Measurements from ENCODE around the gene RNF149.

RNF149 gene

GRCh38 chr2:101293544-101293943 lies 15.0 kb downstream of the RNF149 start:
- no peak for DNase-seq

DNA sequence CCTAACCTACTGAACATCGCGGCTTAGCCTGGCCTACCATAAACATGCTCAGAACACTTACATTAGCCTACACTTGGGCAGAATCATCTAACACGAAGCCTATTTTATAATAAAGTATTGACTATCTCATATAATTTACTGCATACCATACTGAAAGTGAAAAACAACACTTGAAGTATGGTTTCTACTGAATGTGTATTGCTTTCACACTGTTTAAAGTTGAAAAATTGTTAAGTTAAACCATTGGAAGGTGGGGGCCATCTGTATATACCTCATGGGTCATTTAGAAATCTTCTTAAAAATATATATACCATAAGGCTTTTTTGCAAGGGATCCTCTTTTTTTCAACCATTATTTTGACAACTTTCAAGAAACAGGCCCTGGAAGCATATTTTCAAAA lies 16.5 kb downstream of the RNF149 start:
- no peak for DNase-seq

- DNase-seq: no peak
These were observed 17.8 kb downstream of the RNF149 start for GRCh38 chr2:101290711-101291110.

DNA sequence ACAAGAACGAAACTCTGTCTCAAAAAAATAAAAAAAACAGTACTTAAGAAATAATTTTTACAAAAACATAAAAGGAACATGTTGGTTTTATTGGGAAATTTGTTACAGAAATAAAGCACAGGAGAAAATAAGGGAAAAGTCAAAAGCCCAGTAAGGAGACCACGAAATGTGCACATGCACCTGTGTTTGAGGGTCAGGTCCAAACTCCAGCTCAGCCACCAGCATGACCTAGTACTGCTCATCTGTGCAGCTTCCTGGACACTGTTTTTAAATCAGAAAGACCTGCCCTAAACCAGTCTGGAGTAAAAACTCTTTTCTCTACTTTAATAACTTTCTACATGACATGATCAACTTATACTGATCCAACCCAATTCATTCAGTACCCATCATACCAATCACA lies 21.2 kb downstream of the RNF149 start:
- no peak for DNase-seq

- DNase-seq: no peak
These were observed 21.8 kb downstream of the RNF149 start for GRCh38 chr2:101286684-101287083.

- DNase-seq: no peak
These were observed 25.5 kb downstream of the RNF149 start for GRCh38 chr2:101282980-101283379.

DNA sequence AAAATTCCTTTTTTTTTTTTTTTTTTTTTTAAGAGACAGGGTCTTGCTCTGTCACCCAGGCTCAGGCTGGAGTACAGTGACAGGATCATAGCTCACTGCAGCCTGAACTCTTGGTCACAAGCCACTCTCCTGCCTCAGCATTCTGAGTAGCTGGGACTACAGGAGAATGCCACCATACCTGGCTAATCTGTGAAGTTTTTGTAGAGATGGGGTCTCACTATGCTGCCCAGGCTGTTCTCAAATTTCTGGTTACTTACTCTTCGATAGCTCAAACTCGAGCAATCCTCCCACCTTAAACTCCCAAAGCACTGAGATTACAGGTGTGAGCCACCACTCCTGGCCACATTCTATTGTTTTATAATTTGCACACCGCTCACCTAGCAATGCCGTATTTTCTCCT lies 27.0 kb downstream of the RNF149 start:
- DNase-seq: no peak

DNA sequence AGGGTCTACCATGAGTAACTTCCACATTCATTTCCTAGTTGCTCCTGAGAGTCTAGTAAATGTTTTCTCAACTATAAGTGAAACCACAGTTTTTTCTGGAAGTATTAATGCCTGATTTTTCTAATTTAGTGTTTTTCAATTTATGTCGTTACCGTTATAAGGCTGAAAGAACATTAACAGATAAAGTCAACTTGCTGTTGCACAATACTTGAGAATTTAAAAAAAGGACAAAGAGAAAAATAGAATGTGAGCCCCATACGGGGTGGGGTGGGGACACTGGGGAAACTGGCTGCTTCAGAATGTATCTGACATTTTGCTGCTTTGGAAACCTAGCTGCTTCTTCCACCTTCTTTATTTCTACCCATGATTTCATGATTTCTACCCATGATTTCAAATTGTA lies 29.6 kb downstream of the RNF149 start:
- DNase-seq: no peak

DNA sequence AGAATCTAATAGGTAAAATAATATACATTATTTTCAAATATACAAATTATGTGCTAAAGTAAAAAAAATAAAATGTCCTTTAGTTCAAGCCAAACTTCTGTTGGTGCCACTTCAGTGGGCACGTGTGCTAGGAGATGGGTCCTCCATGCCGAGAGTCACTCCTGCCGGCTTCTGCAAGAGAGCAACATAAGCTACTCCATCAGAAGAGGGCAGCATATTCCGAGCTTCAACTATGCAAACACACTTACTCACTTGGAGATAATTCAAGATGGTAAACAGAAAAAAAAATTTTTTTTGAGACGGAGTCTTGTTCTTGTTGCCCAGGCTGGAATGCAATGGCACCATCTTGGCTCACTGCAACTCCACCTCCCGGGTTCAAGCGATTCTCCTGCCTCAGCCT lies 31.4 kb downstream of the RNF149 start:
- DNase-seq: no peak

DNA sequence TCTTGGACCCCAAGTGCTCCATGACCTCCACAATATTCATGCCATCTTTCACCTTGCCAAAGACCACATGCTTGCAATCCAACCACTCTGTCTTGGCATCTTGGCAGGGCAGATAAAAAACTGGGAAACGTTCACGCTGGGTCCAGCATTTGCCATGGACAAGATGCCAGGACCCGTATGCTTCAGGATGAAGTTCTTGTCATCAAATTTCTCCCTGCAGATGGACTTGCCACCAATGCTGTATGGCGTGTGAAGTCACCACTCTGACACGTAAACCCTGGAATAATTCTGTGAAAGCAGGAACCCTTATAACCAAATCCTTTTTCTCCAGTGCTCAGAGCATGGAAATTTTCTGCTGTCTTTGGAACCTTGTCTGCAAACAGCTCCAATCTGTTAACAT lies 34.4 kb downstream of the RNF149 start:
- DNase-seq: no peak

GRCh38 chr2:101273056-101273455 lies 35.4 kb downstream of the RNF149 start:
- no peak for DNase-seq

- DNase-seq: no peak
These were observed 36.3 kb downstream of the RNF149 start for GRCh38 chr2:101272045-101272784.

DNA sequence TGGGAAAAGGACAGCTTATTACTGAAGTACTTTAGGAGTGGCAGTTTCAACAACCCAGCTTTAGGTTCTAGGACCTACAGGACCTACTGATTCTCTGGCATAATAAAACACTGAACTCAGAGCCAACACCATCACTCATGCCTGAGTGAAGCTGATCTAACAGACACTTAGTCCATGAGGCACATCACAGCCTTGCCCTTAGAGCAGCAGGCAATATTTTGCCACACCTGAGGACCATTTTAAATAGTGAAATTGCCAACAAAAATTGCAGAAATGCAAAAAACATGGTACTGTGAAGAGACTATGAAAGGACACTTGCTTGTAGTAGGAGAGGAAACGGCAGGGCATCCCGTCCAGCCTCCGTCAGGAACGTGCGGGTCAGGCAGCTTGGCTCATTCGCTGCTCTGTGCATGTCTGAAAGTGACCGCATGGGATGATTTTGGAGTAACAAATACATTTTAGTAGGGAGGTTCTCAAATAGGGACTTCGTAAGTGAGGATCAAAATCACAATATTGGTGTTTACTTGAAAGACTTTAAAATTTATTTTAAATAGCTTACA lies 37.7 kb downstream of the RNF149 start:
- no peak for DNase-seq

DNA sequence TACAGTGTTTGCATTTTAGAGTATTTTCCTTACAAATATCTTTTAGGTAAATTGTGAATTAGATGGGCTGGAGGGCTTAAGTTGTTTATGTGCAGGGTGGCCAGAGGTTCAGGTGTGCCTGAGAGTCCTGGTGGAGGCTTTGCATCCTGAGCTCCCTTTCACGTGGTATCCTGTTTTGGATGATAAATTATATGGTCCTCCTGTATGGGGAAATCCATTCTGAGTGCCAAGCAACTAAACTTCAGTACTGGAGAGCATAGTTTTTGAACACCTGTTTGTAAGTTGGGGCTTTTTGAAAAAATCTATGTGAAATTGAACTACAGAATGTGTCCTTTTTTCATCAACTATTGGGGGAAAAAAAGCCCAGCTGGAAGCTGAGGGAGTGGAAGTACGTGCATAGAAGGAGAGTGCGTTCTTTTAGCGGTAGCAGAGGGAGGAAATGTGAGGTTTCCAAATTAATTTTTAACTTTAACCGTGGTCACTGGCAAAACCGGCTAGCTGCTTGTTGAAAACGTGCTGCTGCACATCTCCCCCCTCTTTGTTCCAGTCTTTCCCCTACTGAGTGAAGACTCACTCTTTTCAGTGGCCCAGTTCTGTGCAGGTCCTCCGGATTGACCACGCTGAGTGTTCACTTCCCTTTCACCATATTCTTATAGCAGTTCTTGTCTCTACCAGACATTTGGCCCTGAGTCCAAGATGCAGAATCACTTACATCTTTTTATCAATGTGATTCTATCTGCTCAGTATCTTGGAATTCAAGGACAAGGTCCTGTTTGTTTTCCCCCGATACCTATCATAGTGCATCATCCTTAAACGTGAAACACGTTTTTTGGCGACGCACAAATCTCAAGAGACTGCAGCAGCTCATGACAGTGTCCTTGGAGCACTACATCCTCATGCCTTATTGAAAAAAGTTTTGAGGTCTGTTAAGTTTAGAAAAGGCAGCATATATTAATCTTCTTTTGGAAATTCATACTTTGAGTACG lies 40.5 kb downstream of the RNF149 start:
- no peak for DNase-seq

- no peak for DNase-seq
These were observed 42.5 kb downstream of the RNF149 start for GRCh38 chr2:101265893-101266499.

GRCh38 chr2:101264360-101264939 lies 44.1 kb downstream of the RNF149 start:
- no peak for DNase-seq

- no peak for DNase-seq
These were observed 45.1 kb downstream of the RNF149 start for GRCh38 chr2:101263377-101263800.

DNA sequence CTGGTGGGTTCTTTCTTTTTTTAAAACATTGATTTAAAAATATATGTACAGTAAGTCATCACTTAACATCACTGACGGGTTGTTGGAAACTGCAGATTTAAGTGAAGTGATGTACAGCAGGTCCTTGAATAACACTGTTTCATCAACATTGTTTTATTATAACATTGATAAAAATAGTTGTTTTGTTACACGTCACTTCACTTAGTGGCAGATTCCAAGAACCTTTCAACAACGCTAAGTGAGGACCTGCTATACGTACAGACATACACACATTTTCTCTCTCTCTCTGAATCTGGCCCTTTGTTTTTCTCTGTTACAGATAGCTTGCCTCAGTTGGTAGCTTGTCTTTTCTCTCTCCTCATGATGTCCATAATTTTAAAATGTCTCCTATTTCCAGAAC lies 46.4 kb downstream of the RNF149 start:
- no peak for DNase-seq

DNA sequence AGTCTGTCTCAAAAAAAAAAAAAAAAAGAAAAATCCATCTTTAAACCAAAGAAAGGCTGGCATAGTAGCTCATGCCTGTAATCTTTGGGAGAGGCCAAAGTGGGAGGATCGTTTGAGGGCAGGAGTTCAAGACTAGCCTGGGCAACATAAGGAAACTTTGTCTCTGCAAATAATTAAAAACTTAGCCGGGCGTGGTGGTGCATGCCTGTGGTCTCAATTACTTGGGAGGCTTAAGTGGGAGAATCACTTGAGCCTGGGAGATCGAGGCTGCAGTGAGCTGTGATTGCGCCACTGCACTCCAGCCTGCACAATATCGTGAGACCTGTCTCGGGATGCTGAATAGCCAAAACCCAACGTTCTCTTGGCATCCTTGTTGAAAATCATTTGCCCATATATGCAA lies 49.7 kb downstream of the RNF149 start:
- DNase-seq: no peak

DNA sequence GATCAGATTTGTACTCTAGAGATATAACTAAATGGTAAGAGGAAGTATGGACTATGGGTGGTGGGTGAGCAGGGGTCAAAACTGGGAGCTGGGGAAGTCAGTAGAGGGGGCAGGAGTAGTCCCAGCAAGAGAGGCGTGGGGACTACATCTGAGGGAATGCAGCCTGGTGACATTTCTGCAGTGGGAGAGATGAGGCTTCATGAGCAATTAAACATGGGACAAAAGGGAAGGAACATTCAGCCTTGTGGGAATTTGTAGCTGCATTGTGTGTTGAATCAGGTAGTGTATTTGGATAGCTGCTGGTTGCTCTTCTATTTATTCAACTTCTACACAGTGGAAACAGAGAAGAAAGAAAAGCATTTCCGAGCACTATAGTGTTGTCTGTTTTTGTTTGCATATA lies 52.2 kb downstream of the RNF149 start:
- no peak for DNase-seq

DNA sequence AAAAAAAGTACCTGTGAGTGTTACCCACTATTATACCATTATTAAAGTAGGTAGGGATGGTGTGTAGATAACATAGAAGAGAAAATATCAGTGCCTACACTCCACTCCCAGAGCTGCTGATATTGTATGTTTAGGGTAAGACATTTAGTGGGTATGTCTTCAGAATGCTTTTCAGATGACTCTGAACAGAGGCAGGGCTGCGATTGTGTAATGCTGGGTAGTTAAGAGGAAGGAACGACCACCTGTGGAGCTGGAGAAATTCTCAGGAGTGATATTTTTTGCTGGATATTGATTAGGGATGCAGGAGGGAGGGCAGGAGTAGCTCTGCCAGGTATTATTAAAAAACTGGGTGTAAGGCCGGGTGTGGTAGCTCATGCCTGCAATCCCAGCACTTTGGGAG lies 53.0 kb downstream of the RNF149 start:
- DNase-seq: no peak

GRCh38 chr2:101253703-101254450 lies 54.6 kb downstream of the RNF149 start:
- DNase-seq: no peak
